Embryonic facial prominence (tissue), 1 donor: Measurements from ENCODE around the gene NT5C2.
A peak's percentile ranks its signal among the peaks of the same experiment; 100 is the strongest.

Source experiments
- DNase-seq: peaks from one replicate; pipeline ENCODE4 v3.0.0-alpha.2; 2016; ENCODE audit errors: extremely low spot score

The NT5C2 gene

GRCh38 chr10:103062854-103063590, 130.1 kb downstream of the NT5C2 start:
- DNase-seq: no peak

GRCh38 chr10:103060575-103060974, 132.5 kb downstream of the NT5C2 start:
- no peak for DNase-seq

GRCh38 chr10:103058034-103058433, 135.0 kb downstream of the NT5C2 start:
- DNase-seq: no peak

- peak; percentile 16 for DNase-seq
These were observed 138.0 kb downstream of the NT5C2 start for GRCh38 chr10:103055105-103055504.

GRCh38 chr10:103054621-103055020, 138.5 kb downstream of the NT5C2 start:
- no peak for DNase-seq

- DNase-seq: no peak
These were observed 139.2 kb downstream of the NT5C2 start for GRCh38 chr10:103053659-103054581.

GRCh38 chr10:103049237-103049636, 143.8 kb downstream of the NT5C2 start:
- no peak for DNase-seq

GRCh38 chr10:103047381-103047780, 145.7 kb downstream of the NT5C2 start:
- no peak for DNase-seq

GRCh38 chr10:103045961-103046360, 147.1 kb downstream of the NT5C2 start:
- DNase-seq: no peak

GRCh38 chr10:103044942-103045489, 148.1 kb downstream of the NT5C2 start:
- peak; percentile 25 for DNase-seq

GRCh38 chr10:103042908-103043307, 150.2 kb downstream of the NT5C2 start:
- DNase-seq: no peak

GRCh38 chr10:103042129-103042528, 150.9 kb downstream of the NT5C2 start:
- DNase-seq: no peak

GRCh38 chr10:103041391-103041790, 151.7 kb downstream of the NT5C2 start:
- no peak for DNase-seq

GRCh38 chr10:103040418-103040817, 152.7 kb downstream of the NT5C2 start:
- no peak for DNase-seq

- DNase-seq: no peak
These were observed 154.5 kb downstream of the NT5C2 start for GRCh38 chr10:103038570-103038969.
